GM21786 (cell line): ENCODE measurements around the gene SMDT1.

Experiments used
- ATAC-seq: cut with Tn5 transposase; IDR thresholded peaks from one replicate; pipeline ENCODE4 v1.9.1; 2021; ENCODE audit not compliant: unreplicated experiment

SMDT1 gene

GRCh38 chr22:42079319-42080251 is at the start of gene SMDT1:
SMDT1 (plus strand) TSS chr22:42079700; CDS start chr22:42079769, 69 bp downstream.
- ATAC-seq = peak; percentile 84

- no peak for ATAC-seq
Observed at GRCh38 chr22:42033263-42034181, 46.0 kb upstream of the SMDT1 start.

DNA sequence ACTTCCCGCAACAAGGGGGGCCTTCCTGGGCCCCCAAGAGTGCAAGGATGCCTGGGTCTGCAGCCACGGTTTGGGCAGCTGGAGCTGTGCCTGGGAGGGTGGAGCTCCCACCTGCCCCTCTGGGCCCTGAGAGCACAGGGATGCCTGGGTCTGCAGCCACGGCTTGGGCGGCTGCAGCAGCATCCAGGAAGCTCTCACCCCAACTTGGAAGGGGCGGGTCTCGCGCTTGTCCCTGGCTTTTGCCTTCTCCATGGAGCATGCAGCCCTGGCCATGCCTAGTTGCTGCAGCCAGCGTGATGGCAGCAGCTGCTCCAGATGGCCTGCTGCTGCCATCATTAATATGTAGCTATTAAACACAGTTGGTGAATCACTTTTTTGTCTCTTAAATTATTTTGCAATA is 44.2 kb upstream of the SMDT1 start:
- no peak for ATAC-seq

DNA sequence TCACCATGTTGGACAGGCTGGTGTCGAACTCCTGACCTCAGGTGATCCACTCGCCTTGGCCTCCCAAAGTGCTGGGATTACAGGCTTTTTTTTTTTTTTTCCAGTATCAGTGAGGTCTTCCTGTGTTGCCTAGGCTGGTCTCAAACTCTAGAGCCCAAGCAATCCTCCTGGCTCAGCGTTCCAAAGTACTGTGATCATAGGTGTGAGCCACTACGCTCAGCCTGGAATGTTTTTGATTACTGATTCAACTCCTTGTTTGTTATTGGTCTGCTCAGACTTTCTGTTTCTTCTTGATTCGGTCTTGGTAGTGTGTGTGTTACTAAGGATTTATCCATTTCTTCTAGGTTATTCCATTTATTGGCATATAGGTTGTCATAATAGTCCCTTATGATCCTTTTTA is 40.2 kb upstream of the SMDT1 start:
- no peak for ATAC-seq

- ATAC-seq = no peak
Observed at GRCh38 chr22:42041784-42042183, 37.7 kb upstream of the SMDT1 start.

- no peak for ATAC-seq
Observed at GRCh38 chr22:42050641-42051180, 28.8 kb upstream of the SMDT1 start.

DNA sequence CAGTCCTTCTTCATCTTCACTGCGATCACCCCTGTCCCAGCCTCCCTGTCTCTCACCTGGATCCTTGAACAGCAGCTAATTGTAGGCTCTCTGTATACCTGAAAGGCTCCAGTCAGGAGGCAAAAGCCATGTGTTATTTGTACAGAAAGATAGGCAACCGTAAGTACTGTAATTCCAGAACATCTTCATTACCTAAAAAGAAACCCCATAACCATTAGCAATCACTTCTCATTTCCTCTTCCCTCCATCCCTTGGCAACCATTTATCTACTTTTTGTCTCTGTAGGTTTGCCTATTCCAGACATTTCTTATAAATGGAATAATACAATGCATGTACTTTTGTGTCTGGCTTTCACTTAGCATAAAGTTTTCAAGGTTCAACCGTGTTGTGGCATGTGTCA is 26.7 kb upstream of the SMDT1 start:
- ATAC-seq = no peak

GRCh38 chr22:42056757-42057511 is 22.6 kb upstream of the SMDT1 start:
- ATAC-seq = no peak

DNA sequence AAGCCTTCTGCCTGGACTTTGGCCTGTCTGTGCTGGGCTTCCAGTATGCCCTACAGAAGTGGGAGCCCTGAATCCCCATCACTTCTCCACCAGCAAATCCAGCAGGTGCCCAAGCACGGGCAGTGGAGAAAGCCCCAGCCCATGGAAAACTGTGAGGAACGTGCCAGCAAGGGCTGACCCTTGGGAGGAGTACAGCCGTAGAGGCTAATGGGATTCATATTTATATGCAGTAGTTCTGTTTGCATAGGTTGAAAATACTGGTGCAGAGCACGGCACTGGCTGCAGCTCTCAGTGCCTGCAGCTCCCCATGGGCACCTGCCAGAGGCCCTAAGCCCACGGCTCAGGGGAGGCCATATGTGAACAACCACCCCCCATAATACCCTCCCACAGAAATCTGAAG is 19.0 kb upstream of the SMDT1 start:
- ATAC-seq = no peak

DNA sequence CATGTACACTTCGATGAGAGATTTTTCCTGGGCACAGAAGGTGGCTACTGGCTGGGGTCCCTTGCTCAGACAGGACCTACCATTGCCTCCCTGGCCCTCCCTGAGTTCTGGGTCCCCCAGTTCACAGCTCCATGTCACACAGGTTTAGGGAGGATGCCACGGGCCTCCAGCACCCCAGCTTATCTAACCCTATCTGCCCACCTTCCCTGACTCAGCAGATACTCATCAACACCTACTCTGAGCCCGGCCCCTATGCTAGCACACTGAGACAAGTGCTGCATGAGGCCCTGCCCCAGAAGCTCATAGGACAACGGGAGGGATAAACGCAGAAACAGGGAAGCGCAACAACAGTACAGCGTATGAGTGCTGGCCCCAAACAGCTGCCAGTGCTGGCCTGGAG is 18.5 kb upstream of the SMDT1 start:
- no peak for ATAC-seq

- no peak for ATAC-seq
Observed at GRCh38 chr22:42062506-42063170, 16.9 kb upstream of the SMDT1 start.

DNA sequence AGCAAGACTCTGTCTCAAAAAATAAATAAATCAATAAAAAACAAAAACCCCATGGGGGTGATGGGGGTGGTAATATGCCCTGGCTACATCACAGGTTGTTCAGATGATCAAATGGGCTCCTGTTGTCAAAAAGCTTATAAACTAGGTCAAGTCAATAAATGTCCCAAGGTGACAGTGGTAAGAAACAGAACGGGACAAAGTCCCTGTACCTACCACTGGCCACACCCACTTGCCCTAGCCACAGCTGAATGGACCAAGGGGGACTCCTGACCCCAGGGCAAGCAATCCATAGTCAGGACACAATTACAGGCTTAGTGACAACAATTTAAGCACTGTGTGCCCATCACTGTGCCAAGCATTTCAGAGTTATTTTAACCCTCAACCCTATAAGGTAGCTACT is 14.9 kb upstream of the SMDT1 start:
- ATAC-seq = no peak

DNA sequence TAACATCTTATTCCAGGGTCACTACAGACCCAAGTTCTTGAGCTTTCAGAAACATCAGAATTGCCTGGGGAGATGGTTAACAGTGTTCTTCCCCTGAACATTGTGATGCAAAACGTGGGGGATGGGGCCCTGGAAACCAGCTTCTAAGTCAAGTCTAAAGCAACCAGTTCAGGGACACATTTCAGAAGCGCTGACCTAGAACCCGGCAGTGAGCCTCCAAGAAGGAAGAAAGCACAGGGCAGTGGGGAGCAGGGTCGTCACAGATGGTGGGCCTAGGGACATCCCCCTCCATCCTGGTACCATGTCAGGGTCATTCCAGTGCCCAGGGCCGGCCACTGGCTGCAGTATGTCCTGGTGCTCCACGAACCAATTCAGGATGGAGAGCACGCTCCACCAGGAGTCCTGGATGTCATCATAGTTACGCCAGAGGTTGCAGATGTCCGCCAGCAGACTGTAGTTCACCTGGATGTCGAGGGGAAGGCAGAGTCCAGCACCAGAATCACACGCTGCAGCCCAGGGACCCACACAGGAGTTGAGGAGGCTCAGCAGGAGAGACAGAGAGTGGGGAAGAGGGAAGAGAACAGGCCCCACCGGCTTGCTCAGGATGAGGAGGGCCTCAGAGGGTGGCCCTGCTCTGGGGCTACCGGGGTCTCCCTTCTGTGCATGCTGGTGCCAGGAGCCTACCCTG is 13.9 kb upstream of the SMDT1 start:
- no peak for ATAC-seq

DNA sequence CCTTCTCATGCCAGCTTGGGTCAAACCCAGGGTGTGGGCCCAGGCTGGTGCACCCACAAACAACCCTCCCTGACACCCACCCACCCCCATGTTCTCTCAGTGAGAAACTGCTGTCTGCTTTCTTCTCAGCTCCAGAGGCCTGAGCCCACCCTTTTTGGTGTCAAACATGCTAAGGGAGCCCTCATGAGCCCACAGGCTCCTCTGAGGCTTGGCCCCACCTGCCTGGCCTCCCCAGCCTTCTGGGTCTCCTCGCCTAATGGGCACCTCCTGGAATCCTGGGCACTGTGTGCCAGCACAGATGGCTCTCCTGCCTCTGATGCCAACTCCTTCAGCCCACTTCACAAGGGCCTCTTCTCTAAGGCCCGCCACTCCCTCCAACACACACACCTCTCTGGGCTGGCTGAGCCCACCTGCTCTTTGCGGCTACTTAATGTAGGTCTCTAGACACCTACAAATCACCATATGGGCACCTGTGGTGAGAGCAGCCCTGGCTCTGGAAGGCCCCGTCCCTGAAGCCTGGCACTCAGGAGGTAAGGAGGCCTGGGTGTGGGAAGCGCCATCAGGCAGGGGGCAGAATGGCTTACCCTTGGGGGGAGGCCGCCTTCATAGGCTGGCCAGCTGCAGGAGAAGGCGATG is 13.3 kb upstream of the SMDT1 start:
- ATAC-seq = no peak

GRCh38 chr22:42066937-42067336 is 12.6 kb upstream of the SMDT1 start:
- ATAC-seq = no peak

GRCh38 chr22:42067671-42068251 is 11.7 kb upstream of the SMDT1 start:
- ATAC-seq = no peak

GRCh38 chr22:42068291-42068690 is 11.2 kb upstream of the SMDT1 start:
- no peak for ATAC-seq

DNA sequence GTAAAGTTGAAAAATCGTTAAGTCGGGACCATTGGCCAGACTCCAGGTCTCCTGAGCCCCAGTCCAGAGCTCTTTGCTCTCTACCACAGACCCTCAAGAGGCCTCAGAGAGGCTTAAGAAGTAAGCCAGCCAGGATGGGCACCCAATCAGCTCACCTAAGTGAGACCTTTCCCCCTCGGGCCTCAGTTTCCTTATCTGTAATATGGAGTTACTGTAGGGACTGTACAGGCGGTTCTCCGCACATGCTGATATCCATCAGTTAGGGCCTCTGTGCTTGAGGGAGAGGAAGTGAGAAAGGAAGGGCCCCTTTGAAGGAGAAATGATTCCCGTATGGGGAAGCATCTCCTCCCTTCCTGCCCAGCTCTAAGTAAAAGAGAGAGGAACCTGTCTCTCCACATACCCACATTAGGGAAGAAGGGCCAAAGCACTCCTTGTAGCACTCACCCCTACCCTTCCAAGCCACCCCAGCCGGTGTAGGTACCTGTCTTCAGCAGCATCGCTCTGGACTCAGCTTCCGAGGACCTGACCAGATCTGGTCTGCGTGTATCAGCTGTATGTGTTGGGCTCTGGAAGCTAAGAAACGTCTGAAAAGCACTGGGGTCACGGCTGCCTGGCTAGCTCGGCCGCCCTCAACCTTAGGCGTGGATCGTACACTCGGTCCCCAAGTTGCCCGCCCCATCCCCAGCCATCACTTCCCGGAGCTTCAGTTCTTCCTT is 9.5 kb upstream of the SMDT1 start:
- ATAC-seq = peak; percentile 16
